Measurements from ENCODE around the gene MGAT4A.

Gene MGAT4A

GRCh38 chr2:98588880-98589431 is 142.0 kb downstream of the MGAT4A start:
- TF ChIP-seq YY1 (IDR thresholded peaks at IDR 0.05; ENCODE audit: low read depth) (no peak), REST (IDR thresholded peaks at IDR 0.05; ENCODE audit: low read depth) (no peak), EGR1 (IDR thresholded peaks at IDR 0.05) (no peak), TCF12 (IDR thresholded peaks at IDR 0.05; ENCODE audit: low read depth) (no peak), CREB1 (IDR thresholded peaks at IDR 0.05; ENCODE audit: low read depth) (no peak), ZBTB7A (IDR thresholded peaks at IDR 0.05; ENCODE audit: low read depth) (no peak), FOXM1 (IDR thresholded peaks at IDR 0.05; ENCODE audit: borderline replicate concordance, low read depth) (no peak), CEBPB (IDR thresholded peaks at IDR 0.05) (no peak), RAD21 (IDR thresholded peaks at IDR 0.05; ENCODE audit: low read depth) (no peak), EP300 (IDR thresholded peaks at IDR 0.05; ENCODE audit: borderline replicate concordance) (no peak), TEAD4 (IDR thresholded peaks at IDR 0.05) (no peak), USF1 (IDR thresholded peaks at IDR 0.05) (no peak)

- TF ChIP-seq TCF12 (IDR thresholded peaks at IDR 0.05; ENCODE audit: low read depth) (no peak), TAF1 (IDR thresholded peaks at IDR 0.05; ENCODE audit: low read depth) (no peak), CEBPB (IDR thresholded peaks at IDR 0.05) (no peak), ZBTB7A (IDR thresholded peaks at IDR 0.05; ENCODE audit: low read depth) (no peak), MAX (IDR thresholded peaks at IDR 0.05) (no peak), RAD21 (IDR thresholded peaks at IDR 0.05; ENCODE audit: low read depth) (no peak), YY1 (IDR thresholded peaks at IDR 0.05; ENCODE audit: low read depth) (no peak), NFIC (IDR thresholded peaks at IDR 0.05) (no peak), EP300 (IDR thresholded peaks at IDR 0.05; ENCODE audit: borderline replicate concordance) (no peak)
Measured at GRCh38 chr2:98586551-98587140, 144.3 kb downstream of the MGAT4A start.

GRCh38 chr2:98585386-98585785 is 145.5 kb downstream of the MGAT4A start:
- TF ChIP-seq USF1 (IDR thresholded peaks at IDR 0.05) (no peak), RAD21 (IDR thresholded peaks at IDR 0.05; ENCODE audit: low read depth) (no peak), TAF1 (IDR thresholded peaks at IDR 0.05; ENCODE audit: low read depth) (no peak), MAX (IDR thresholded peaks at IDR 0.05) (no peak), FOXM1 (IDR thresholded peaks at IDR 0.05; ENCODE audit: borderline replicate concordance, low read depth) (no peak)

- TF ChIP-seq USF1 (IDR thresholded peaks at IDR 0.05) (no peak), CEBPB (IDR thresholded peaks at IDR 0.05) (no peak), CREB1 (IDR thresholded peaks at IDR 0.05; ENCODE audit: low read depth) (no peak), NFIC (IDR thresholded peaks at IDR 0.05) (no peak), TAF1 (IDR thresholded peaks at IDR 0.05; ENCODE audit: low read depth) (no peak), MAX (IDR thresholded peaks at IDR 0.05) (no peak), RAD21 (IDR thresholded peaks at IDR 0.05; ENCODE audit: low read depth) (no peak), EGR1 (IDR thresholded peaks at IDR 0.05) (no peak)
Measured at GRCh38 chr2:98583816-98584618, 146.9 kb downstream of the MGAT4A start.

GRCh38 chr2:98583276-98583675 is 147.7 kb downstream of the MGAT4A start:
- TF ChIP-seq YY1 (IDR thresholded peaks at IDR 0.05; ENCODE audit: low read depth) = no peak
- TF ChIP-seq CEBPB (IDR thresholded peaks at IDR 0.05) = no peak
- TF ChIP-seq FOXM1 (IDR thresholded peaks at IDR 0.05; ENCODE audit: borderline replicate concordance, low read depth) = no peak
- no peak for TF ChIP-seq REST (IDR thresholded peaks at IDR 0.05; ENCODE audit: low read depth)
- no peak for TF ChIP-seq EGR1 (IDR thresholded peaks at IDR 0.05)
- TF ChIP-seq RAD21 (IDR thresholded peaks at IDR 0.05; ENCODE audit: low read depth) = no peak
- TF ChIP-seq MAX (IDR thresholded peaks at IDR 0.05) = no peak
- TF ChIP-seq CREB1 (IDR thresholded peaks at IDR 0.05; ENCODE audit: low read depth) = no peak
- no peak for TF ChIP-seq TEAD4 (IDR thresholded peaks at IDR 0.05)
- TF ChIP-seq USF1 (IDR thresholded peaks at IDR 0.05) = no peak
- no peak for TF ChIP-seq EP300 (IDR thresholded peaks at IDR 0.05; ENCODE audit: borderline replicate concordance)
- no peak for TF ChIP-seq TCF12 (IDR thresholded peaks at IDR 0.05; ENCODE audit: low read depth)
- no peak for TF ChIP-seq TAF1 (IDR thresholded peaks at IDR 0.05; ENCODE audit: low read depth)
- TF ChIP-seq NFIC (IDR thresholded peaks at IDR 0.05) = no peak
- no peak for TF ChIP-seq ZBTB7A (IDR thresholded peaks at IDR 0.05; ENCODE audit: low read depth)
